Right ventricle myocardium inferior (tissue), 1 donor: ENCODE results near the gene HOOK1. TPM values are rescaled to one million over a fixed set of nuclear protein-coding genes. Genes with fewer than 3 reads are reported as not detected.
"Not testable (repeated sequence)": the region's sequence is repeated elsewhere in the genome, so short reads cannot be mapped to it uniquely, and the experiment has no call there.

Source experiments
- ATAC-seq: fragments of 200-7000 bp; cut with Tn5 transposase; one replicate; pipeline ENCODE4 v1.9.1; 2020; ENCODE audit warnings: mild to moderate bottlenecking, moderate library complexity
- DNase-seq: peaks from one replicate; pipeline ENCODE4 v3.0.0; 2021; ENCODE audit errors: missing footprints
- intact Hi-C: fragments of 100-400 bp; cut with DNase I; formaldehyde crosslinking; loops from one replicate; pipeline ENCODE4 v1.11.0; 2022
- total RNA-seq: library from RNA; stranded (reverse); fragmentation: NEBNext Ultra II Directional; extraction: Animal tissue kit (Norgen Biotek cat#: 25700); gene quantifications from one replicate; pipeline ENCODE4 v1.2.1, GENCODE V29; 2021
- donor health status: DM: no; HTN: yes; CAD: no; lungs with severe emphysema.

Gene HOOK1
- total RNA-seq, 1 donor from 2014 or later: 7.3 TPM

DNA sequence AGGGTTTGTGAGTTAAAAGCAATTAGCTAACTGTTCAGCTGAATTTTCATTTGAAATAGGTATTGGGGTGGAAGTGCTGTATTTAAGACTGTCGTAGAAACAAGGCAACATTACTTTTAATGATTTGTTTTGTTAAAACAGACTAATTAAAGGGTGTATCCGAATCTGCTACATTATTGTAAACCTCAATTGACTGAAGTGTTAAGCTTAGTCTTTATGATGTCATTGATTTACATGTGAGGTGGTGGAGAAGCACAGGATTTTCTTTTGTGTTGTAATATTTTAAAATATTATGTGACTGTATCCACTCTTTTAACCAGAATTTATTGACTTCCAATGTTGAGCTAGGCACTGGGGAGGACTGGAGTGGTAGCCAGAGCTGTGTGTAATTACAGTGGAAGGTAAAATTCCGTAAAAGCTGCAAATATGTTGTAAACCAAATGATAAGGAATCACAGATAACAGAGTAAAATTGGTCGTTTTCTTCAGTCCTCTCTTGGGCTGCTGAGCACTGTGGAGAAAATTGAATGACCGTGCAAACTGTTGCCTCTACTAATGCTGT lies 1.6 kb downstream of the HOOK1 start:
- intact Hi-C loops: no loop called here
- DNase-seq (no peak), ATAC-seq (no peak)

DNA sequence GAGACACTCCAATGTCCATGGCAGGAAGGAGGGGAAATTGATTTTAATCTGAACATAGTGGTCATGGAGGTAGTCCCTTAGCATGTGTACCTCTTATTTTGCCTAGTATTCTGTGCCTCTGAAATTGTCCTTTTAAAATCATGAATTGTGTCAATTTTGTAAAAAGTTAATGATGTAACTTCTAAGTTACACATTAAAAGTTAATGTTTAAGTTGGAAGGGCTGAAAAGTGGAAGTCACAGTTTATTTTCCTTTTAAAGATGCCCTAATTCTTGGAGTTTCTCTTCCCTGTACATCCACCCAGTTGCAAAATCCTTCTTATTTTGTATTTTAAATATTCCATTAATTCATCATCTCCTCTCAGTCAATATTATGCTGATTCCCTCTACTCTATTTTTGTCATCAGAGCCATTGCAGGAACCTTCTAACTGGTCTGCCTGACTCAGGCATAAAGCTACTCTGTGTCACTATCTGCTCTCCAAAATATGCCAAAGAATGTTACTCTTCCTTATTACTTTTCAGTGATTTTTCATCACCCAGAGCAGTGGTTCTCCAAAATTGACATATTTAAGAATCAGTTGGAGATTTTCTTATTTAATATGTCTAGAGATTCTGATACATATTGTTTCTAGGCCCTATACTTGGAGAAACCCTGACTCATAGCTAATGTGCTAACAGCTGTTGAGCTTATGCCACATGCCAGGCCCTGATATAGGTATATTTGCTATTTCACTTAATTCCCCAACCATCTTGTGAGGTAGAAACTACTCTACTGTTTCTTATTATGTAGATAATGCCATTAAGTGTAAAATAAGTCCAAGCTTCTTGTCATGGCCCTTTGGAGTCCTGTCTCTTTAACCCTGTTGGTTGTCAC lies 5.1 kb downstream of the HOOK1 start:
- intact Hi-C loops: no loop called here
- DNase-seq: no peak
- no peak for ATAC-seq

- DNase-seq (no peak), ATAC-seq (no peak)
- intact Hi-C loops: no loop called here
Measured at GRCh38 chr1:59827055-59827643, 12.4 kb downstream of the HOOK1 start.

- DNase-seq (no peak), ATAC-seq (no peak)
- intact Hi-C loops: no loop called here
Measured at GRCh38 chr1:59828160-59828559, 13.4 kb downstream of the HOOK1 start.

GRCh38 chr1:59831529-59831928 lies 16.8 kb downstream of the HOOK1 start:
- ATAC-seq (no peak), DNase-seq (no peak)
- intact Hi-C loops: no loop called here

GRCh38 chr1:59833022-59833421 lies 18.3 kb downstream of the HOOK1 start:
- ATAC-seq: no peak
- no peak for DNase-seq
- intact Hi-C loops: no loop called here

GRCh38 chr1:59833991-59834390 lies 19.2 kb downstream of the HOOK1 start:
- no peak for ATAC-seq
- intact Hi-C loops: no loop called here
- no peak for DNase-seq

GRCh38 chr1:59837857-59838256 lies 23.1 kb downstream of the HOOK1 start:
- intact Hi-C loops, ATAC-seq, DNase-seq: not testable (repeated sequence)

- intact Hi-C loops: no loop called here
- DNase-seq (no peak), ATAC-seq (no peak)
Measured at GRCh38 chr1:59845091-59845490, 30.3 kb downstream of the HOOK1 start.

- no peak for ATAC-seq
- intact Hi-C loops: no loop called here
- DNase-seq: no peak
Measured at GRCh38 chr1:59846209-59846894, 31.6 kb downstream of the HOOK1 start.

GRCh38 chr1:59846895-59847282 lies 32.1 kb downstream of the HOOK1 start:
- DNase-seq (no peak), ATAC-seq (no peak)
- intact Hi-C loops: no loop called here

DNA sequence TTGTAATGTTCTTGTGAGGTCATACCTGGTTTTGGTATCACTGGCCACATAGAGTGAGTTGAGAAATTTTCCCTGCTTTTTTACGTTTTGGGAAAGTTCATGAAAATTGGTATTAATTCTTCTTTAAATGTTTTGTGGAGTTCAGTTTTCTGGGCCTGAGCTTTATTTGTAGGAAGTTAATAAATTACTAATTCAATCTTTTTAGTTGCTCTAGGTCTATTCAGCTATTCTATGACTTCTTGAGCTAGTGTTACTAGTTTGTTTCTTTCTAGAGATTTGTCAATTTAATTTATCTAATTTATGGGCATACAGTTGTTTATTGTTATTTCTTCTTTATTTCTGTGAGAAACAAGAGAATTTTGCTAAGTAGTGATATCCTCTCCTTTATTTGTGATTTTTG lies 37.4 kb downstream of the HOOK1 start:
- intact Hi-C loops: no loop called here
- ATAC-seq: no peak
- no peak for DNase-seq

DNA sequence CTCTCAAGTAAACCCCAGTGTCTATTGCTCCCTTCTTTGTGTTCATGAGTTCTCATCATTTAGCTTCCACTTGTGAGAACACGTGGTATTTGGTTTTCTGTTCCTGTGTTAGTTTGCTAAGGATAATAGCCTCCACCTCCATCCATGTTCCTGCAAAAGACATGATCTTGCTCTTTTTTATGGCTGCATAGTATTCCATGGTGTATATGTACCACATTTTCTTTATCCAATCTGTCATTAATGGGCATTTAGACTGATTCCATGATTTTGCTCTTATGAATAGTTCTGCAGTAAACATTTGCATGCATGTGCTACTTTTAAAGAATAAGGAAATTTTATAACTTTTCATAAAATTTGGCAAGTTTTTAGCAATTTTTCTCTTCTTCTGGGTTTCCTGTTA lies 40.5 kb downstream of the HOOK1 start:
- intact Hi-C loops, DNase-seq, ATAC-seq: not testable (repeated sequence)

- ATAC-seq (peak; percentile 72), DNase-seq (no peak)
Measured at GRCh38 chr1:59856725-59857338, 42.1 kb downstream of the HOOK1 start.

DNA sequence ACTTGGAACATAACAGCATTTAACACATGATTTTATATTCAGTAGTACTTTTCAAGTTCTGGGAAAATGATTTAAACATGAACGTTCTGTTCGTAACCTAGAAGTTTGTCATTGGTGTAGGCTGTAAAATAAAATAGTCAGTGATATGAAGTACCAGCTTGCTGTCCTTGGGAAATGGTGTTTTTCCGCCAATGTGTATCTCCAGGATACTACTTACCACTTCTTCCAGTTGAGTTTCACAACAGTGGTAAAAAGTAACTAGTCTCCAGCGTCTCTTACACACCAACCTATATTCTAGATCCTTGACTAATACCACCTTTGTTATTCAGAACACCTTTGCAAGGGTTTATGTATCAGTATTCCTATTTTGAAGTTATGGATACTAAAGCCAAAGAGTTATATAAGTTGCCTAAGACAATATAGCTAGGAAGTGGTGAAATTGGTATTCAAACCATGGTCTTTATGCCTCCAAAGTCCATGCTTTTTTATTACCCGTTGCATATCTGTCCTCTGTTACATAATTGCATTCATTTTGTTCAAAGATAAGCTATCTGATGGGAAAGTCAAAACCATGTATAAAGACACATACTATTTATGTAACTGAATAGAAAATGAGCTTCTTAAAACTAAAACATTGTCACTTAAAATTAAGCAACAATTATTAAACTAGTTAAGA lies 43.1 kb downstream of the HOOK1 start:
- no peak for DNase-seq
- no peak for ATAC-seq
- intact Hi-C loops: no loop called here

More at GRCh38 chr1:59856725-59857338, 42.1 kb downstream of the HOOK1 start:
- intact Hi-C loops: no loop called here

DNA sequence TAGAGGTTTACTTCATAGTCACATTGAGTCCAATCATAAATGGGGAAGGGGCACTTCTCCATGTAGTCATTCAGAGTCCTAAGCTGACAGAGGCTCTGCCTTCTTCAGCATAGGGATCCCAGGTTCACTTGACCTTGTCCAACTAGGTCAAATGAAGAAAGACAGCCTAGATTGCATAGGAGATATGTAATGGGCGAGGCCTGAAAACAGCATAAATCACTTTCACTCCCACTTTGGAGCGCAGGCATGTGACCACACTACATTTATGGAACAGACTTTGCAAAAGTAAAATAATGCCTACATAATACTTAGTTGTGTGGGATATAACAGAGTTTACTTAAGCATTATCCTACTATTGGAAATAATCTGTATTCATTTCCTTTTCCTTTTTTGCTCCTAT lies 51.7 kb downstream of the HOOK1 start:
- ATAC-seq (no peak), DNase-seq (no peak)
- intact Hi-C loops: no loop called here

DNA sequence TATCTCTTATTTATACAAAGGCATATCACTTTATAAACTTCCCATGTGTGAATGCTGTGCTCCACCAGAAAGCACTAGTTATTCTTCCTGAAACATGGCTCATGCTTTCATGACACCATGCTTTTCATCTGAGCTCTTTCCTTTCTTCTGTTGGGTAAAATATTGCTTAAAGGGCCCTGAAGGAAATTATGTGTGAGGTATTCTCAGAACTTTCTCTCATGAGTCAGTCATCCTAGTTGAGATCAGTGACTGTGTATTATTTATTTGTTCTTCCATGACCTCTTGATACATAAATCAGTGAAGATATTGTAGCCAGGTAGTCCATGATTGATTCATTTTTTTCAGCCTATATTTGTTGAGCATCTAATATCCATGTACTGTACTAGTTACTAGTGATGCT lies 57.0 kb downstream of the HOOK1 start:
- DNase-seq (no peak), ATAC-seq (no peak)
- intact Hi-C loops: no loop called here

GRCh38 chr1:59877108-59877682 lies 62.4 kb downstream of the HOOK1 start:
- intact Hi-C loops: no loop called here
- DNase-seq (no peak), ATAC-seq (no peak)
